HFF-Myc (cell line): Measurements from ENCODE around the gene CDH12.
"Not testable (repeated sequence)": the region's sequence is repeated elsewhere in the genome, so short reads cannot be mapped to it uniquely, and the experiment has no call there.

Source experiments
- DNase-seq: peaks from one replicate; pipeline ENCODE4 v3.0.0-alpha.2; 2011; ENCODE audit warnings: low read depth; ENCODE audit errors: extremely low read depth
- H3K4me3 ChIP-seq: replicated peaks from 2 replicates; pipeline ENCODE4 v1.5.1; 2011; ENCODE audit warnings: low read depth, mild to moderate bottlenecking, control low read depth, low read length
- TF ChIP-seq, protein P1 (sequence below): IDR thresholded peaks from 2 replicates; pipeline ENCODE4 v1.5.1; 2012; ENCODE audit warnings: mild to moderate bottlenecking, low read depth, low read length, control low read depth; ENCODE audit errors: missing control alignments

Gene CDH12

DNA sequence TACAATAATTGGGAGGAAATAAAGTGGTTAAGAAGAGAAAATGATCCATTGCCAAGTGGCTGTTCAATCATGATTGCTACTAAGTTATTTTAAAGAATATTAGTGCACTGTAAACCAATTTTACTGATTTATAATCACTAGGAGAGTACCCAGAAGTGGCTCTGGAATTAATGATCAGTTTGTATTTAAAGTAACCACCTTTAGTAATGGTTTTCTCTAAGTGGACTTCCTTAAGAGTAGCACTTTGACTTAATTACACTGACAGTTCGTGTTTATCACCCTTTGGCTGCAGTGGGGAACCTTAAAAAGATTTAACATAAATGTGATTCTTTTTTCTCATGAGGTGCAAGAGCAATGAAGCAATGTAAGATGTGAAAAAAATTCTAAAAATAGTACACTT is 310.8 kb downstream of the CDH12 start:
- no peak for DNase-seq
- no peak overlapping the region for H3K4me3 ChIP-seq
- TF ChIP-seq, protein P1, sequence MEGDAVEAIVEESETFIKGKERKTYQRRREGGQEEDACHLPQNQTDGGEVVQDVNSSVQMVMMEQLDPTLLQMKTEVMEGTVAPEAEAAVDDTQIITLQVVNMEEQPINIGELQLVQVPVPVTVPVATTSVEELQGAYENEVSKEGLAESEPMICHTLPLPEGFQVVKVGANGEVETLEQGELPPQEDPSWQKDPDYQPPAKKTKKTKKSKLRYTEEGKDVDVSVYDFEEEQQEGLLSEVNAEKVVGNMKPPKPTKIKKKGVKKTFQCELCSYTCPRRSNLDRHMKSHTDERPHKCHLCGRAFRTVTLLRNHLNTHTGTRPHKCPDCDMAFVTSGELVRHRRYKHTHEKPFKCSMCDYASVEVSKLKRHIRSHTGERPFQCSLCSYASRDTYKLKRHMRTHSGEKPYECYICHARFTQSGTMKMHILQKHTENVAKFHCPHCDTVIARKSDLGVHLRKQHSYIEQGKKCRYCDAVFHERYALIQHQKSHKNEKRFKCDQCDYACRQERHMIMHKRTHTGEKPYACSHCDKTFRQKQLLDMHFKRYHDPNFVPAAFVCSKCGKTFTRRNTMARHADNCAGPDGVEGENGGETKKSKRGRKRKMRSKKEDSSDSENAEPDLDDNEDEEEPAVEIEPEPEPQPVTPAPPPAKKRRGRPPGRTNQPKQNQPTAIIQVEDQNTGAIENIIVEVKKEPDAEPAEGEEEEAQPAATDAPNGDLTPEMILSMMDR: no peak

- H3K4me3 ChIP-seq: no peak overlapping the region
- TF ChIP-seq, protein P1: no peak
- DNase-seq: no peak
Measured at GRCh38 chr5:22541037-22541436, 312.1 kb downstream of the CDH12 start.

- DNase-seq: no peak
- TF ChIP-seq, protein P1: no peak
- no peak overlapping the region for H3K4me3 ChIP-seq
Measured at GRCh38 chr5:22539762-22540161, 313.4 kb downstream of the CDH12 start.

DNA sequence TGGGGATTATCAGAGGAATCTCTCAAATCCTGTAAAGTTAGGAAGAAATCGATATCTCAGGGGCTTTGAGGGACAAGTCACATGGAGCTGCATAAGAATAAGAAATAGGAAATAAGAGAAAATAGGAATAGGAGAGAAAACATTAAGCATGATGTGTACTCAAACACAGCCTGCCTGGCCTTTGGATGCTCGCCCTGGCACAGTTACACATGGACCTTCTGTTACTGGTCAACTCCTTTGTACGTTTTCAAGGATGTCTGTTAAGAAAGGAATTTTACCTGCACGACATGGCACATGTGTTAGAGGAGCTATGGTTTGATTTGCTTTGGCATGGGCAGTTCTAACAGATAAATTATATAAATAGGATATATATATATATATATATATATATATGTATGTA is 321.2 kb downstream of the CDH12 start:
- DNase-seq: no peak
- TF ChIP-seq, protein P1: no peak

DNA sequence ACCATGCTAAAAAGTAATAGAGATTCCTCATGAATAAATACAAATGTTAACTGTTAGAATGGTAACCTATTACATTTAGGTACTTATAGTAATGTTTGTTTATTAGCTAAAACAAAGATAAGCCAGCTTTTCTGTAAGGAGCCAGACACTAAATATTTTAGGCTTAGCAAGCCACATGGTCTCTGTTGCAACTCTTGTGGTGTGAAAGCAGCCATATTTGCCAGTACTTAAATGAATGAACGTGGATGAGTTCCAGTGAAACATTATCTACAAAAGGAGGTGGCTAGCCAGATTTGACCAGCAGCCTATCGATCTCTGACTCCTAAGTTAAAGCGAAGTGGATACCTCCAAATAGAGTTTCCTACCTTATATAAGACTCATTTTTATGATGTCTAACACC is 331.6 kb downstream of the CDH12 start:
- no peak overlapping the region for H3K4me3 ChIP-seq
- DNase-seq: no peak
- TF ChIP-seq, protein P1: no peak

More for the DNA sequence above, 321.2 kb downstream of the CDH12 start:
- no peak overlapping the region for H3K4me3 ChIP-seq

DNA sequence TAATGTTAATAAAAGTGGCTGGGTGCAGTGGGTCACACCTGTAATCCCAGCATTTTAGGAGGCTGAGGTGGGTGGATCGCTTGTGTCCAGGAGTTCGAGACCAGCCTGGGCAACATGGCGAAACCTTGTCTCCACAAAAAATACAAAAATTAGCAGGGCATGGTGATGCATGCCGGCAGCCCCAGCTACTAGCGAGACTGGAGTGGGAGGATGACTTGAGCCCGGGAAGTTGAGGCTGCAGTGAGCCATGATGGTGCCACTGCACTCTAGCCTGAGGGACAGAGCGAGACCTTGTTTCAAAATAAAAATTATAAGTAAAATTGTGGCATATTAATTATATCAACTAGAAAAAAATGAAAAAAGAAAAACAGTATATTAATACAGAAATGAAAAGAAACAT is 336.6 kb downstream of the CDH12 start:
- H3K4me3 ChIP-seq, DNase-seq: not testable (repeated sequence)

- TF ChIP-seq, protein P1: no peak
- DNase-seq: no peak
- H3K4me3 ChIP-seq: no peak overlapping the region
Measured at GRCh38 chr5:22514231-22514630, 338.9 kb downstream of the CDH12 start.
